GM19193 (cell line): Measurements from ENCODE around the gene HSPA5.

Experiments
- POLR2A ChIP-seq: IDR thresholded peaks from 4 replicates; pipeline ENCODE4 v1.6.1; 2011; ENCODE audit not compliant: insufficient read depth, insufficient read length; ENCODE audit errors: extremely low read depth

HSPA5 gene

DNA sequence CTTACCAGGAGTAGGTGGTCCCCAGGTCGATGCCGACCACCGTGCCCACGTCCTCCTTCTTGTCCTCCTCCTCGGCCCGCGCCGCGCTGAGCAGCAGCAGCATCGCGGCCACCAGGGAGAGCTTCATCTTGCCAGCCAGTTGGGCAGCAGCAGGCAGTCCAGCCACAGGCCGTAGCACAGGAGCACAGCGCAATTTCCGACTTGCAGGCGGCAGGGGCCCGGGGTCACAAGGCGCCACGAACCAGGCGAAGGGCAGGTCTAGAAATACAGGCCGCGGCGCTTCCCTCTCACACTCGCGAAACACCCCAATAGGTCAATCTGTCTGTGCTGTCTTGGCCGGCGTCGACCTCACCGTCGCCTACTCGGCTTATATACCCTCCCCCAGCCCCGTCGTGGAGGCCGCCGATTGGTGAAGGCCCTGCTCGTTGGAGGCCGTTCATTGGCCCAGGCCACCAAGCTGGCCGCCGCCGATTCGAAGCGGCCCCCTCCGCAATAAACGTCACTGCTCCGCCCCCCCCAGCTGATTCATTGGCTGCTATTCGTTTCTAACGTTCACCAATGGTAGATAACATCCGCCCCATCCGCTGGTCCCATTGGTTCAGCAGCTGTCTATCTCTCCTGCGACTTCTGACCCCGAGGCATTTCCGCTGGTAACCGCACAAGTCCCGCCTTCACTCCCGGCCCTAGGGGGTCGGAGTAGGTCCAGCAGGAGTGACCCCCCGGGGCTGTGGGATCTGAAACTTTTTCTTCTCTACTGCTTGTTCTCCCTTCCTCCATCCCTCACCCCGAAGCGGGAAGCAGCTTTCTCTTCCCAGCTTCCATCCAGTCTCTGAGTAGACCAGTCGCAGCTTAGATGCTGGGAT, at the start of gene HSPA5:
HSPA5 (minus strand) TSS at position 344 of the 863 bp plus-strand sequence; CDS start at position 127, 217 bp downstream.
- TF ChIP-seq POLR2A: peak; percentile 99

DNA sequence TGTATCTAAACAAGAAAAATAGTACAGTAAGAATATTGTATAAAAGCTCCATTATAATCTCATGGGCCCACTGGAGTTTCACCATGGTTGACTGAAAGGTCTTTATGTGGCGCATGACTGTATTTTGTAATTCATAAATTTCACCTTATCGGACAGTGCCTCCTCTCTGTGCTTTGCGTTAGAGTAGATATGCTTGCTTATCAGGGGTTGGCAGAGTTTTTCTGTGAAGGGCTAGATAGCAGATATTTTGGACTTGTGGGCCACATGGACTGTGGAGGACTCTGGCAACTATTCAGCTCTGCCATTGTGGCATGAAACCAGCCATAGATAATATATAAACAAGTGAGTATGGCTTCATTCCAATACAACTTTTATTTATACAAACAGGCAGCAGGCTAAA, 43.7 kb upstream of the HSPA5 start:
- TF ChIP-seq POLR2A: no peak

DNA sequence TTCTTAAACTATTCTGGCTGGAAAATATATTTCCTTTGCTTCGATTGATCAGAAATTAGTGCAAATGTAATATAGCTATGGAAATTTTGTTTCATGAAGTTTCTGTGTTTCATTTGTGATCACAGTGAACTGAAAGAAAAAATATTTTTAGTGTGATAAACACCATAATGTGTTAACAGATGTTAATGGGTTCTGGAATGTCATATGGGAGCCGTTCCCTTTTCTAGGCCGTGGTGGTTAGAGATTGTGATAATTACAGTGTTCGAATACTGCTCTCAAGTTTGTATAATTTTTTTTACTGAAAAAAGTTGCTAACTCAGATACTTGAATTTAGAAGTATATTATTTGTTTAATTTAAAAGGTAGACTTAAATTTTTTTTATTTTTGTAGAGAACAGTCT, 39.8 kb upstream of the HSPA5 start:
- no peak for TF ChIP-seq POLR2A

DNA sequence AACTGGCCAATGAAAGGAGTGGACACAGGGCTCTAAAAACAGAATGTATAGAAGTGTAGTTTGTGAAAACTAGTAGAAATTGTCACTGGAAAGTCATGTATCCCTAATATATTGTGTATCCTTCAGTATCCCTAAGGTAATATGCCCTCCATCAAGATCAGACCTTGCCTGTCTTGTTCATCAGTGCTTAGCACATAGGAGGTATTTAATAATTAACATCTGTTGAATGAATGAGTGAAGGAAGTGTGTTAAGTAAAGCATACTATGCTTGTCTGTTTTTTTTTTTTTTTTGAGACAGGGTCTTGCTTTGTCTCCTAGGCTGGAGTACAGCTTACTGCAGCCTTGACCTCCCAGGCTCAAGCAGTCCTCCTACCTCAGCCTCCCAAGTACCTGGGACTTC, 36.3 kb upstream of the HSPA5 start:
- TF ChIP-seq POLR2A: no peak

DNA sequence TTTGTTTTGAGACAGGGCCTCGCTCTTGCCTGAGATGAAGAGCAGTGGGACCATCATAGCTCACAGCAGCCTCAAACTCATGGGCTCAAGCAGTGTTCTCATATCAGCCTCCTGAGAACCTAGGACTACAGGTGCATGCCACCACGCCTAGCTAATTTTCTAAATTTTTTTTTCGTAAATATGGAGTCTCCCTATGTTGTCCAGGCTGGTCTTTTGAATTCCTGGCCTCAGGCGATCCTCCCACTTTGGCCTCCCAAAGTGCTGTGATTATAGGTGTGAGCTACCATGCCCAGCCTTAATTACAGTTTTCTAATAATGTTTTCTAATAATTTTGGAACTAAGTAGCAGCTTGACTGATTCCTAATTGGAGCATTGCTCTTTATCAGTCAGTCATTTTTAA, 35.6 kb upstream of the HSPA5 start:
- TF ChIP-seq POLR2A: no peak

DNA sequence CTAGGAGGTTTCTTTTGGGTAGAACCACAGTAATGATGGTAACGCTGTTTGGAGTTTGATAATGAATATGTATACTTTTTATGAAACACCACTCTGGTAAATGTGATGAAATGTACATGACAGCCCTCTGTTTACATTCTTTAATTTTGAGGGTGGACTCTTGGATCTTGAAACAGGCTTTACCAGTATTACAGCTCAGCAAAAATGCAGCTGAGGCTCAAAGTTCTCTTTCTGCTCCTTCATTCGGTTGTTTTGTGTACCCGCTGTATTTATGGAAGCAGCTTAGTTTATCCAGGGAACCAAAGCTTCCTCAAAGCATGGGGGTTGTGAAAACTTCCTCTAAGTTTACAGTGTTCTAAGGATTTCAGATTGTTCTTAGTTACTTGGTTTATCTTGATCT, 31.6 kb upstream of the HSPA5 start:
- TF ChIP-seq POLR2A: no peak

DNA sequence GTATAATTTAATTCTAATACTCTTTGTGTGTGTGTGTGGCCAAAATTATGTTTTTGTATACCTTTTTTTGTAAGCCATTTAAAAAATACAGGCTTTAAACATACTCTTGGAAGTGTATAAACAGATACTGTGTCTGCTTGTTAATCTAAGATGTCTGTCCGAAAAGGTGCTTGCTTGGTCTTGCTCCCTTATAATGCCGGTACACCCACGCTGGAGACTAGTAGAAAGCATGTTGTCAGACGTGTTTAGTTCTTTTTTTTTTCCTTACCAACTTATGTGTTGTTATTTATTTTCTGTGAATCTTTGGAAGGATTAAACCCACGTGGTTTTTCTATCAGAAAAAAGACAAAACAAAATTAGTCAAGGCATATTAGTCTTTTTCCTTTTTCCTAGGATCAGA, 29.9 kb upstream of the HSPA5 start:
- no peak for TF ChIP-seq POLR2A

DNA sequence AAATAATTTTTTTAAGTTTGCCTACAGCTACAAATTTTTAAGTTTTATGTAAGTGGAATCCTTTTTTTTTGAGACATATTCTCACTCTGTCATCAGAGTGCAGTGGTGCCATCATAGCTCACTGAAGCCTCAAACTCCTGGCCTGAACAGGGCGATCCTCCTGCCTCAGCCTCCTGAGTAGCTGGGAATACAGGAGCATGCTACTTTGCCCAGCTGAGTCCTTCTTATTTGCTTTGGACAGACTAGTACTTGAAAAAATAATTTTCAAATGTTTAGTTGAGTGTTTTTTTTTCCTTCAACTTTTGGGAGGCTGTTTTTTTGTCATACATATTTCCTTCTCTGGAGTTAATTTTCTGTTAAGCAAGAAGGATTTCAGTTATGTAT, 27.9 kb upstream of the HSPA5 start:
- no peak for TF ChIP-seq POLR2A

DNA sequence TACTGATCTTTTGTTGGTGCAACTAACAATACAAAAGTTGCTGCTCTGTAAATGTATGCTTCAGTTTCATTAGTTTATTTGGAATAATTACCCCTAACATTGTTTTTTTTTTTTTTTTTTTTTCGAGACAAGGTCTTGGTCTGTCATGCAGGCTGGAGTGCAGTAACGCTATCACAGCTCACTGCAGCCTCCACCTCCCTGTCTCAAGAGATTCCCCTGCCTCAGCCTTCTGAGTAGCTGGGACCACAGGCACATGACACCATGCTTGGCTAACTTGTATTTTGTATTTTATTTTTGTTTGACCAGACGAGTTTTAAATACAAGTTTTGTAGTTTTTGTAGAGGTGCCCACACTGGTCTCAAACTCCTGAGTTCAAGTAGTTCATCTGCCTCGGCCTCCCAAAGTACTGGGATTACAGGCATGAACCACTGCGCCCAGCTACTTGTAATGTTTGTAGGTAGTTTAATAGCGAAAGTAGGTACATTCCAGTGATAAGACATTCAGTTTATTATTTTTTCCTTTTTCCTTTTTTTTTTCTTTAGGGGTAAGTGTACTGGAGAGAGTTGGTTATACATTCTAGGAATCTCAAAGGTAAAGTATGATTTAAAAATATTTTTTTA, 27.4 kb upstream of the HSPA5 start:
- no peak for TF ChIP-seq POLR2A

DNA sequence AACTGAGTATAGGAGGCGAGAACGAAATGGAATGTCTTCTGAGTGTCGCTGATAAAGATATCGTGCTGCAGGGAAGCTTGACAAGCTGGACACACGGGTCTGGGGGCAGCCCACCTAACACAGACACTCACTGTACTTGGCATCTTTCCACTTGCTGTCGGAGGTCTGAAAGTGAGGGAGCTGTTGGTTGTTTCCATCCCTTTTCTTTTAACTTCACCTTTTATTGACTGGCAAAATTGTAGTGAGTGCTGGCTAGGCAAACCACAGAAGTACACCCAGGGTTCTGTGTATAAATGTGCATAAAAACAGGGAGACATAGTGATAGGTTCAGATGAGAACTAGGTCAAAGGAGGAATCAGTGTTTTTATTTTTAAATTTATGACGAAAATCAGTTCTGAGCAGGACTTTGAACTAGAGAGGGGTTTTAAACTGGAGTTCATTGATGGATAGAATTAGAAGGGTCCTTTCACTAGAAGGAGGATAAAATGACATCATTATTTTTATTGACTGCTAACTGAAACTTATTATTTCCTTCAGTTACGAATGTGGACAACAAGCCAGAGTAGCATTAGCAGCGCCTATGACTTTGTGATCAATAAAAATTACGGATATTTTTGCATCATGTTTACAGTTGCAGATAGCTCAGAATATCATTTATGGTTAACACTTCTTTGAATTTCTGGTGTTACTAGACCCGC, 21.3 kb upstream of the HSPA5 start:
- TF ChIP-seq POLR2A: no peak

DNA sequence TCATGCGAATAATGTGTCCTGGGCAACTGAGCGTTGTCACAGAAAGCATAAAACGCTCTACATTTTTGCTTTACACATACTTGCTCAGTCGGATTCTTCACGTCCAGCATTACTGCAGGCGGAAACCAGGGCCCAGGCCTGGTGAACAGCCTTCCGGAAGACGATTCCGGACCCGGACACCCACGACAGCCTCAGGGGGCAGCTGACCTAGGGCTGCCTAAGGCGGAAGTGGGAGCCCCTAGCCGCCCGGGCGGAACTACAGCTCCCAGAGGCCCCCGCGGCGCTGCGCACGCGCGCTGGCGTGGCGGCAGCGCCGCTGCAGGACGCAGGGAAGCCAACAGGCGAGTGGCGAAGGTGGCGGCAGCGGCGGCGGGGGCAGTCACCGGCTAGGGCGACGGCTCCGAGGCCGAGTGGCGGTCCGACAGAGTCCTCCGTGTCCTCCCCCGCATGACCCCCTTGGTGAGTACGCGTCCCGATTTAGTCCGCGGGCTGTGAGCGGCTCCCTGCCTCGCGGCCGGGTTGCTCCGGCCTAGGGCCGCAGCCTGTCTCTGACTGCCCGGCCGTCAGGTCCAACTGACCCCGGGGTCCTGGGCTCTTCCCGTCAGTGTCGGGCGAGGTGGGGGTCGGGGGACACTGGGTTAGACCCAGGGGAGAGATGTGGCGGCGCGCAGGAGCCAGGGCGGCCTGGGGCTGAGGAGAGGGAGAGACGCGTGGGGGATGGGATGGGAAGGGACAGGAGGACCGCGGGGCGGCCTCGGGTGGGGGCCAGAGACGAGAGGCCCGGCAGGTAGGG, 20.6 kb upstream of the HSPA5 start, which contains the start of gene GAPVD1:
GAPVD1 (plus strand) TSS at position 326 of the 793 bp plus-strand sequence. CDS start 37,096 bp downstream, outside the sequence.
- peak; percentile 84 for TF ChIP-seq POLR2A

DNA sequence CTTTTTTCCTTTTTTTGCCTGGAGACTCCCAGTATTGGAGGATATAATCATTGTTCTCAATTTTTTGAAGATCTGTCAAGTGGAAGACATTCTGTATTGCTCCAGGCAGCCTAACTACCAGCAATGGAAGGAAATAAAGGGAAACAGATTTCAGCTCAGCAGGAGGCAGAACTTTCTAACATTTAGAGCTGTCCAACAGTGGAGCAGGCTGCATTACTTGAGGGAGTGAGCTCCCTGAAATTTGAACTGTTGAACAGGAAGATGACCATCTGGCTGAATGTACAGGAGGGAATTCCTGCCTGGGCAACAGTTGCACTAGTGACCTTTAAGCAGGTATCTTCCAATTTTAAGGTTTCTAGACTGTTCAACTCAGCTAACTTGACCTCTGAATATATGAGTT, 19.4 kb upstream of the HSPA5 start:
- TF ChIP-seq POLR2A: no peak

DNA sequence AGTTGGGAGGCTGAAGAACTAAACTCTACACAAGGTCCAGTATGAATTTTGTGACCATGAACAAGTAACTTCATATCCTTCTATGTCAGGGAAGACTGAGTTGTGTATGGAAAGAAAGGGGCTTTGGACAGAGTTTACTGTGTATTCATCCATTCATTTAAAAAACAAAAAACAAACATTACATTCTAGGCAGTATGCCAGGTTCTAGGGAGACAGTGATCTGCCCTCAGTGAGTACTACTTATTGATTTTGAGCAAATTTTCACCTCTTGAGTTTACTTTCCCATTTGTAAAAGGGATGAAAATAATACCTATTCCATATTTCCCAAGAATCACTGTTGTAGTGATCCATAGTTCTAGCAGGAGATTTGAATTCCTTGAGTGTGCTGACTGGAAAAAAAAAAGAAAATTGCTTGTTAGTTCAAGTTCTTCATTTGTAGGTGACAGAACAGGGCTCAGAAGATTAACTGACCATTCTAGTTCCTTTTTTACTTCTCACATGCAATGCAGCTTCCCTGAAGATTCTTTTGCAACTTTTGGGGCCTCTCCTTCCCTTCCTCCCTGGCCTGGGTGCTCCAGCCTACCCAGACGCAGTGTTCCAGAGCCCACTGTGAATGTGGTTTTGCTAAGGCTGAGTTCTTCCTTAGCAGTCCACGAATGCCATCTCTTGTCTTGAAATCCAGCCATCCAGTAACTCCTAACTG, 17.8 kb upstream of the HSPA5 start:
- TF ChIP-seq POLR2A: no peak

DNA sequence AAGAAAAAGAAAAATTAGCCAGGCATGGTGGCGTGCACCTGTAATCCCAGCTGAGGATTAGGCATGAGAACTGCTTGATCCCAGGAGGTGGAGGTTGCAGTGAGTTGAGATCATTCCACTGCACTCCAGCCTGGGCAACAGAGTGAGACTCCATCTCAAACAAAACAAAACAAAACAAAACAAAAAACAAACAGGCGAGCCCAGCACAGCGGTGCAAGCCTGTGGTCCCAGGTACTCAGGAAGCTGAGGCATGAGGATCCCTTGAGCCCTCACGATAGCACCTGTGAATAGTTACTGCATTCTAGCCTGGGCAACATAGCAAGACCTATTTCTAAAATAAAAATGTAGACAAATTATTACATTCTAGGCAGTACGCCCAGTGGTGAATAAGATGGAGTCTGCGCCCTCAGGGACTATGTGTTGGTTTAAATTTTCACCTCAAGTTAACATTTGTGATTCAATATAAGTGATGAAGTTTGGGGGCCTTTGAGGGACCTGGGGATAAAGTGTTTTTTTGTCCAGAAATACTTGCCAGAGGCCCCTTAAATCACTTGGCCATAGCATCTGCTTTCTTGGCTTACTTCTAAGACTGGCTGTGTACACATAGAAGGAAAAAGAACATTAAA, 17.1 kb upstream of the HSPA5 start:
- TF ChIP-seq POLR2A: no peak
